Testis (tissue), 2 donors: ENCODE measurements around the gene TIMM13.

Source experiments
- POLR2A ChIP-seq: fragments of 450-650 bp; IDR thresholded peaks from one replicate; pipeline ENCODE4 v1.6.1; 2017; ENCODE audit warnings: antibody characterized with exemption, mild to moderate bottlenecking, moderate library complexity
- TF ChIP-seq, protein P1 (sequence below), 3 experiments: fragments of 450-650 bp in 2 of 3; fragments of 200-600 bp in 1 of 3; sonication (generic) in 1 of 3; IDR thresholded peaks; one replicate each; pipeline ENCODE4 v1.5.1; 2016 to 2019; ENCODE audit warnings: antibody characterized with exemption in 3 of 3, mild to moderate bottlenecking in 2 of 3, moderate library complexity in 1 of 3

DNA sequence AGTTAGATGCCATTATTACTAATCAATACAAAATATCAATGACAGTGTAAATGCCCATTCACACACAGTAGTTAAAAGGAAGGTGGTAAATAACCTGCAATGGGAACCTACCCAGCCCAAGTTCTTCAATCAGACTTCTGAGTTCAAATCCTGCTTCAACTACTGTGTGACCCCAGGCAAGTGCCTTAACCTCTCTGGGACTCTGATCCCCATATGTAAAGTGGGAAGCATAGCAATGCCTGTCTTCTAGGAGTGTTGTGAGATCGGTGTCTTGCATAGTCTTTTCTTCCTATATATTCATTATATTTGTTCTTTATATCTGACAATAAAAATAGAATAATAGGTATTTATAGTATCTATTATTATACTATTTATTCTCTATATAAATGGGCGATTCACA, 6.9 kb downstream of the TIMM13 start:
- TF ChIP-seq, protein P1, sequence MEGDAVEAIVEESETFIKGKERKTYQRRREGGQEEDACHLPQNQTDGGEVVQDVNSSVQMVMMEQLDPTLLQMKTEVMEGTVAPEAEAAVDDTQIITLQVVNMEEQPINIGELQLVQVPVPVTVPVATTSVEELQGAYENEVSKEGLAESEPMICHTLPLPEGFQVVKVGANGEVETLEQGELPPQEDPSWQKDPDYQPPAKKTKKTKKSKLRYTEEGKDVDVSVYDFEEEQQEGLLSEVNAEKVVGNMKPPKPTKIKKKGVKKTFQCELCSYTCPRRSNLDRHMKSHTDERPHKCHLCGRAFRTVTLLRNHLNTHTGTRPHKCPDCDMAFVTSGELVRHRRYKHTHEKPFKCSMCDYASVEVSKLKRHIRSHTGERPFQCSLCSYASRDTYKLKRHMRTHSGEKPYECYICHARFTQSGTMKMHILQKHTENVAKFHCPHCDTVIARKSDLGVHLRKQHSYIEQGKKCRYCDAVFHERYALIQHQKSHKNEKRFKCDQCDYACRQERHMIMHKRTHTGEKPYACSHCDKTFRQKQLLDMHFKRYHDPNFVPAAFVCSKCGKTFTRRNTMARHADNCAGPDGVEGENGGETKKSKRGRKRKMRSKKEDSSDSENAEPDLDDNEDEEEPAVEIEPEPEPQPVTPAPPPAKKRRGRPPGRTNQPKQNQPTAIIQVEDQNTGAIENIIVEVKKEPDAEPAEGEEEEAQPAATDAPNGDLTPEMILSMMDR (IDR thresholded peaks at IDR 0.05), result no peak
- TF ChIP-seq POLR2A, result no peak
